ENCODE data around the gene INPP5A. TPM values are rescaled to one million over a fixed set of nuclear protein-coding genes. Genes with fewer than 3 reads are reported as not detected.

Gene INPP5A
- total RNA-seq, 1 donor from 2014 or later: 14.2 TPM

- no peak overlapping the region for H3K27ac ChIP-seq
- H3K4me3 ChIP-seq: no peak overlapping the region
- no peak overlapping the region for H3K9ac ChIP-seq
- no peaks in the 10 kb centered on the region for H3K36me3 ChIP-seq
- no peaks in the 10 kb centered on the region for H3K4me1 ChIP-seq
- Mint-ChIP-seq H3K9me3 (peaks cover 2% of the 10 kb centered on the region), H3K27ac (no peak overlapping the region), H3K4me3 (no peak overlapping the region), H3K4me1 (peaks cover 3% of the 10 kb centered on the region), H3K27me3 (ENCODE audit: insufficient read depth, low read depth) (peaks cover 2% of the 10 kb centered on the region), H3K36me3 (no peaks in the 10 kb centered on the region)
- DNase-seq (ENCODE audit: low spot score): no peak
- no peak for TF ChIP-seq CTCF (IDR thresholded peaks at IDR 0.05)
- TF ChIP-seq EZH2phosphoT487 (IDR thresholded peaks at IDR 0.05): no peak
- TF ChIP-seq EZH2 (IDR thresholded peaks at IDR 0.05): no peak
- no peak overlapping the region for H3K4me2 ChIP-seq
- H4K20me1 ChIP-seq (ENCODE audit: low read depth): no peaks in the 10 kb centered on the region
- no peaks in the 10 kb centered on the region for H3K79me2 ChIP-seq (ENCODE audit: low read depth)
- H3F3A ChIP-seq (ENCODE audit: low read depth): no peaks in the 10 kb centered on the region
- H3K9me3 ChIP-seq (ENCODE audit: low read depth): no peaks in the 10 kb centered on the region
- H2AFZ ChIP-seq (replicated peaks): no peak overlapping the region
- H3K27me3 ChIP-seq: no peaks in the 10 kb centered on the region
These were observed 30.7 kb upstream of the INPP5A start for GRCh38 chr10:132506711-132507408.

DNA sequence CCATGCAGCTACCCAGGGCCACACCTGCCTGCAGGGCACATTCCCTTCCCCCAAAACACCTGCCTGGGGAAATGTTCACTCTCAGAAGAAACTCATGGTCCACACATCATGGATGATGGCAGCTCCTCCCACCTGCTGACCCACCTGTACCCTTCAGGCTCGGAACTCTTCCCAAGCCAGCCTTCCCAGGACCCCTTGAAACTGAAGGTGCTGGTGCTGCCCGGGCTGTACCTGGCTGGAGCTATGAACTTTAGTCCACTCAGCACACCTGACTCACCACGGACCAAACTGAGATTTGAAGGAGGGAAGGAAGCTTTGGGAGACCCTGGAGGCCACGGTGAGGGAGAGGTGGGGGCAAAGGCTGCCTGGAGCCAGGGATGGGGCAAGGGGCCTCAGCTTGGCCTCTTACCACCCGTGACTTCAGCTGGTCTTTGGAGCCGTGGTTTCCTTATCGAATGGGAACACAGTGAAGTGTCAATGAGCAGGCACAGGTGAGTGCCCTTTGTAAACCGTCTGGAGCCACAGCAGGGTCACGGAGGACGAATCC lies 30.1 kb upstream of the INPP5A start:
- DNase-seq (ENCODE audit: low spot score): no peak
- Mint-ChIP-seq H3K9me3 (peaks cover 2% of the 10 kb centered on the region), H3K27me3 (ENCODE audit: insufficient read depth, low read depth) (peaks cover 3% of the 10 kb centered on the region), H3K4me1 (peaks cover 3% of the 10 kb centered on the region), H3K36me3 (no peaks in the 10 kb centered on the region), H3K27ac (no peak overlapping the region), H3K4me3 (no peak overlapping the region)
- H3K4me3 ChIP-seq: no peak overlapping the region
- no peaks in the 10 kb centered on the region for H3K79me2 ChIP-seq (ENCODE audit: low read depth)
- no peaks in the 10 kb centered on the region for H3K27me3 ChIP-seq
- TF ChIP-seq CTCF (IDR thresholded peaks at IDR 0.05): no peak
- no peak for TF ChIP-seq EZH2phosphoT487 (IDR thresholded peaks at IDR 0.05)
- no peak for TF ChIP-seq EZH2 (IDR thresholded peaks at IDR 0.05)
- H4K20me1 ChIP-seq (ENCODE audit: low read depth): no peaks in the 10 kb centered on the region
- no peaks in the 10 kb centered on the region for H3K9me3 ChIP-seq (ENCODE audit: low read depth)
- no peak overlapping the region for H3K4me2 ChIP-seq
- no peak overlapping the region for H2AFZ ChIP-seq (replicated peaks)
- no peaks in the 10 kb centered on the region for H3F3A ChIP-seq (ENCODE audit: low read depth)
- no peak overlapping the region for H3K27ac ChIP-seq
- H3K9ac ChIP-seq: no peak overlapping the region
- no peaks in the 10 kb centered on the region for H3K36me3 ChIP-seq
- no peaks in the 10 kb centered on the region for H3K4me1 ChIP-seq

GRCh38 chr10:132507956-132508490 lies 29.6 kb upstream of the INPP5A start:
- no peak for TF ChIP-seq EZH2 (IDR thresholded peaks at IDR 0.05)
- no peak for TF ChIP-seq EZH2phosphoT487 (IDR thresholded peaks at IDR 0.05)
- no peak for TF ChIP-seq CTCF (IDR thresholded peaks at IDR 0.05)
- Mint-ChIP-seq H3K27ac (no peak overlapping the region), H3K4me1 (peaks cover 3% of the 10 kb centered on the region), H3K9me3 (peaks cover 4% of the 10 kb centered on the region), H3K27me3 (ENCODE audit: insufficient read depth, low read depth) (peaks cover 4% of the 10 kb centered on the region), H3K4me3 (no peak overlapping the region), H3K36me3 (no peaks in the 10 kb centered on the region)
- H3K79me2 ChIP-seq (ENCODE audit: low read depth): no peaks in the 10 kb centered on the region
- H3K27me3 ChIP-seq: no peaks in the 10 kb centered on the region
- H3K9ac ChIP-seq: no peak overlapping the region
- no peak overlapping the region for H3K27ac ChIP-seq
- H3K4me3 ChIP-seq: no peak overlapping the region
- no peak for DNase-seq (ENCODE audit: low spot score)
- H3K4me2 ChIP-seq: no peak overlapping the region
- no peak overlapping the region for H2AFZ ChIP-seq (replicated peaks)
- H3F3A ChIP-seq (ENCODE audit: low read depth): no peaks in the 10 kb centered on the region
- no peaks in the 10 kb centered on the region for H3K9me3 ChIP-seq (ENCODE audit: low read depth)
- no peaks in the 10 kb centered on the region for H3K4me1 ChIP-seq
- H4K20me1 ChIP-seq (ENCODE audit: low read depth): no peaks in the 10 kb centered on the region
- no peaks in the 10 kb centered on the region for H3K36me3 ChIP-seq
